SK-N-SH treated with all-trans-retinoic acid at 6 μM for 48 hours (cell line): ENCODE measurements around the gene TFF3.

ENCODE experiments used
- BACH2 ChIP-seq: fragments of 250-450 bp; sonication (Bioruptor Pico); IDR thresholded peaks from 2 replicates; pipeline ENCODE4 v1.9.0; 2021; ENCODE audit warnings: mild to moderate bottlenecking, borderline replicate concordance
- GLIS3 ChIP-seq: fragments of 250-450 bp; sonication (Bioruptor Pico); IDR thresholded peaks from 2 replicates; pipeline ENCODE4 v1.5.0; 2020; ENCODE audit warnings: mild to moderate bottlenecking, moderate library complexity
- TOX ChIP-seq: fragments of 250-450 bp; sonication (Bioruptor Pico); IDR thresholded peaks from 2 replicates; pipeline ENCODE4 v1.8.0; 2021; ENCODE audit warnings: mild to moderate bottlenecking, moderate library complexity, borderline replicate concordance
- ZFP3 ChIP-seq: fragments of 250-450 bp; sonication (Bioruptor Pico); IDR thresholded peaks from 2 replicates; pipeline ENCODE4 v1.5.0; 2020; ENCODE audit warnings: mild to moderate bottlenecking, moderate library complexity
- ZFP30 ChIP-seq: fragments of 450-650 bp; formaldehyde crosslinking; IDR thresholded peaks from 2 replicates; pipeline ENCODE4 v1.5.0; 2022; ENCODE audit warnings: mild to moderate bottlenecking, moderate library complexity
- ZNF70 ChIP-seq: fragments of 450-650 bp; formaldehyde crosslinking; IDR thresholded peaks from 2 replicates; pipeline ENCODE4 v1.5.0; 2020; ENCODE audit warnings: mild to moderate bottlenecking, moderate library complexity

- TF ChIP-seq BACH2 (no peak), GLIS3 (CRISPR knock-in tag) (no peak), ZNF70 (CRISPR knock-in tag) (no peak), ZFP30 (CRISPR knock-in tag) (no peak), TOX (no peak), ZFP3 (CRISPR knock-in tag) (no peak)
Observed at GRCh38 chr21:42290505-42290904, 24.7 kb downstream of the TFF3 start.
